HG03066 (cell line): Measurements from ENCODE around the gene GREB1.

ENCODE experiments used
- ATAC-seq: cut with Tn5 transposase; IDR thresholded peaks from one replicate; pipeline ENCODE4 v1.9.1; 2021; ENCODE audit warnings: low read depth; ENCODE audit not compliant: unreplicated experiment

The GREB1 gene

GRCh38 chr2:11628675-11629074, 94.8 kb downstream of the GREB1 start:
- ATAC-seq: no peak

DNA sequence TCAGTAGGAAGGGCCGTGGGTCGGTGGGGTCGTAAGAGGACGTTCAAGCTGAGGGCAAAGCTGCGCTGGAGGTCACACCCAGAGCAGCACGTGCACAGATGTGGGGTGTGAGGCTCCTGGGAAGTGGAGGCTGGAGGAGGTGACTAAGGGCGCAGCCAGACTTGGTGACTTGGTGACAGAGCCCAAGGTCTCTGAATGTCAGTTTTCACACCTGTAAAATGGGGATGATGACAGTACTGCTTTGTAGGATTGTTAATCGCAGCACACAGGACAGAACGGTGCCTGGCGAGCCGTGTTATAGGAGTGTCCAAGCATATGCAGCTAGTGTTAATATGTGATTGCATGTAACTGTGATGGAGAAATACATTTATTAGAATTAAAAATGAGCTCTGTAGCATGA, 95.4 kb downstream of the GREB1 start:
- no peak for ATAC-seq

DNA sequence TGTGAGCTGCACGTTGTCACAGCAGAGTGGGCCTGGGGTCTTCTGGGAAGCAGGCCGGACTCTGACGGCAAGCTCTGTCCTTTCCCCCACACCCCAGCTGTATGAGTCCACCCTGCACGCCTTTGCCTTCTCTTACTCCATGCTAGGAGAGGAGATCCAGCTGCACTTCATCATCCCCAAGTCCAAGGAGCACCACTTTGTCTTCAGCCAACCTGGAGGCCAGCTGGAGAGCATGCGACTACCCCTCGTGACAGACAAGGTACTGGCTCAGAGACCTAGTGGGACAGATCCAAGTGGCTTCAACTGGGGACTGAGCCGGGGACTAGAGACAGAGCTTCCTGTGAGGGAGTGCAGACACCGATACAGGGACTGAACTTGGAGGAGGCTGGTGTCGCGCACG, 96.0 kb downstream of the GREB1 start:
- ATAC-seq: no peak

DNA sequence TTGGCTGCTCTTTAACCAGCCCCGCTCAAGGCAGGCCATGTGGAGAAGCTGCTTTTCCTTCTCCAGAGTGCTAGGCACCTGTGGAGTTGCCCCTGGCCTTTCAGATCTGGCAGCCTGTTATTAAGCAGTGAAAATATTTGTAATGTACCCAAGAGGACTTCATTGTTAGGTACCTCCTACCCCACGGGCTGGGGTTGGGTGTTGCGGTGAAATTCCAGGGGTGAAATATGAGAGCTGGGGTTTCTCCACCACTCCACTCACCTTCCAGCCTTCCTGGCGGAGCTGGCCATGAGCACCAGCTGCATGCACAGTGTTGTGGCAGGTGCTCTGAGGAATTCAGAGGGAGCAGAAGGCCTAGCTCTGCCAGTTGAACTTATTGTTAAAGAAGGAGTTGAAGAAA, 97.0 kb downstream of the GREB1 start:
- no peak for ATAC-seq

- ATAC-seq: no peak
These were observed 97.6 kb downstream of the GREB1 start for GRCh38 chr2:11631462-11631861.

- no peak for ATAC-seq
These were observed 100.2 kb downstream of the GREB1 start for GRCh38 chr2:11633923-11634478.

DNA sequence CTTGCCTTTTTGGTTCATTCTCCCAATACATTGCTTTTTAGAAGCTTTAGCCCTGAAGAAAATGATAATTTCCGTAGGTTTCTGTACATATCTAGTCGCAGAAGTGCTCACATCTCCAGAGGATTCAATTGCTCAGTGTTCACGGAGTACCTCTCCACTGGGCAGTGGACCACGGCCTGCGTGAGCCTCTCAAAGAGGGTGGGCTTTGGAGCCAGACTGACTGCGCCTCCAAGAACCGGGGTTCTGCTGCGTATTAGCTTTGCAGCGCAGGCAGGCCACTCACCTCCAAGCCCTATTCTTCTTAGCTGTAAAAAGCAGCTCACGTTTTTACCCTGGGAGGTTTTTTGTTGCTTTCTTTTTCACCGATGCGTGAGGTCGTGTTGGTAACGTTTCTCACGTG, 100.7 kb downstream of the GREB1 start:
- ATAC-seq: no peak

- ATAC-seq: no peak
These were observed 101.3 kb downstream of the GREB1 start for GRCh38 chr2:11635141-11635540.

DNA sequence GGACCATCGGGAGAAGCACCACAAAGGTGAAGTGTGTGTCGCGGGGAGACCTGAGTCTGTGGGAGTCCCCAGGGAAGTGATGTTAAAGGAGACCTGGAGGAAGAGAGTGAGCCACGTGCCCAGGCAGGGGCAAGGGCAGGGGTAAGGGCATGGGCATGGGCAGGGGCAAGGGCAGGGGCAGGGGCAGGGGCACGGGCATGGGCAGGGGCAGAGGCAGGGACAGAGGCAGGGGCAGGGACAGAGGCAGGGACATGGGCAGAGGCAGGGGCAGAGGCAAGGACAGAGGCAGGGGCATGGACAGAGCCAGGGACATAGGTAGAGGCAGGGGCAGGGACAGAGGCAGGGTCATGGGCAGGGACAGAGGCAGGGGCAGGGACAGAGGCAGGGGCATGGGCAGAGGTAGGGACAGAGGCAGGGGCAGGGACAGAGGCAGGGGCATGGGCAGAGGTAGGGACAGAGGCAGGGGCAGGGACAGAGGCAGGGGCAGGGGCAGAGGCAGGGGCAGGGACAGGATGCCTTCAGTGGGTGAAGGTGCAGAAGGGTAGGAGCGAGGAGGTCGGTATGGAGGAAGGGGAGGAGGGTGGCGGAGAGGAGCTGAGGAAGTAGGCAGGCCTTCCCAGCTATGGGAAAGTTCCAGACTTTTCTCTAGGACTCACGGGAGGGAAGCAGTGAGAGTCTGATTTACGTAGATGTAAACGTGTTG, 102.9 kb downstream of the GREB1 start:
- ATAC-seq: no peak

DNA sequence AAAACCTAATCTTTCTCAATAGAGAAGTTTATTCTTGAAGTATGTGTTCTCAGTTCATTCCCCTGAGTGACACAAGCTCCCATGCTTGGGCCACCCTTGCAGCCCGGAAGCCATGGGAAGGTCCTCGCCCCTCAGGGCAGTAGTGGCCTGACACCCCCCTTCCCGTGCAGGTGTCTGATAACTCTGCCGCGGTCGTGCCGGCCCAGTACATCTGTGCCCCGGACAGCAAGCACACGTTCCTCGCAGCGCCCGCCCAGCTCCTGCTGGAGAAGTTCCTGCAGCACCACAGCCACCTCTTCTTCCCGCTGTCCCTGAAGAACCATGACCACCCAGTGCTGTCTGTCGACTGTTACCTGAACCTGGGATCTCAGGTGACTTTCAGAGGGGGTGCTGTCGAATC, 103.7 kb downstream of the GREB1 start:
- ATAC-seq: no peak

DNA sequence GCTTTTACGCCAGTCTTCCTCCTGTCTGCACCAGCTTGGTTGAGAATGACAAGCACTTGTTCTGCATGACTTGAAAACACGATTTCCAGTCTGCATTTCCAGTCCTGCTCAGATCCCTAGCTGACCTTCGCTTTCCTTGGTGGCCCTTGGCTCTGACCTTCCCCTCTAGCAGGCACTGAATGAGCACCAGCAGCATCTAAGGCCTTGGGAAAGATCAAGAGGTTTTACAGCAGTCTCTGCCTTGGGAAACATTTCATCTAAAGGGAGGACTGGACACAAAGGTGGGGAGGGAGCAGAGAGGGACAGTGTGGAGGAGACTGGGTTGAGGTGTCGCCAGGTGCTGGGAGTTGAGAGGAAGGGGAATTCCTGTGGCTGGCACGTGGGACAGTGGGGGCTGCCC, 105.7 kb downstream of the GREB1 start:
- ATAC-seq: no peak

DNA sequence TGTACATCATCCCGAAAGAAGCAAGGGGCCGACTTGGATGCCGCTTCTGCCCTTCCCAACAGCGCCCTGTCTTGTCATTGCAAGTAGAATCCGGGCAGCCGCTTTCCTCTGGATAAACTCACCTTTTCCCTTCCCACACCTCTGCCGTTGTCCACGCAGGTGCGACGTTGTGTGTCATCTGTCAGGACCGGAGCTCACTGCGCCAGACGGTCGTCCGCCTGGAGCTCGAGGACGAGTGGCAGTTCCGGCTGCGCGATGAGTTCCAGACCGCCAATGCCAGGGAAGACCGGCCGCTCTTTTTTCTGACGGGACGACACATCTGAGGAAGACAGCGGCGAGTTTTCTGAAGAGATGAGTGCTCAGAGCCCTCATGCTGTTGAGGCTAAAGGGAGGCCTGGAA, 106.3 kb downstream of the GREB1 start:
- no peak for ATAC-seq

- no peak for ATAC-seq
These were observed 109.1 kb downstream of the GREB1 start for GRCh38 chr2:11642972-11643371.

GRCh38 chr2:11644293-11644692, 110.4 kb downstream of the GREB1 start:
- ATAC-seq: no peak

DNA sequence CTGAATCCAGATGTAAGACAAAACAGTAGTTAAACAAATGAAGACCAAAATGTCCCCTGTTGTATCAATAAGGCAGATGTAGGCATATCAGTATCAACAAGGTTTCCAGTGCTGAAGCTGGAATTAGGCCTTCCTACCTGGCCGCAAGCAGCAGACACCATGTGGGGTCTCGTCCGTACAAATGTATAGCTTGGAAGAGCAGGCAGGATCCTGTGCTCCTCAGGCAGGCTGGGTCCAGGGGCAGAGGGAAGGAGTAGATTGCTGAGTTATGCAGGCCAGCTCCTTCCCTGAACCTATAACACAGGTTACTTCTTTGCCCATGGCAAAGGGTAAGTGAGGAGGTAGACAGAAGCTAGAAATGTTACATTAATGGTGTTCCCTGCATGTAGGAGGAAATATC, 112.7 kb downstream of the GREB1 start:
- no peak for ATAC-seq

- ATAC-seq: no peak
These were observed 114.2 kb downstream of the GREB1 start for GRCh38 chr2:11647834-11648600.

DNA sequence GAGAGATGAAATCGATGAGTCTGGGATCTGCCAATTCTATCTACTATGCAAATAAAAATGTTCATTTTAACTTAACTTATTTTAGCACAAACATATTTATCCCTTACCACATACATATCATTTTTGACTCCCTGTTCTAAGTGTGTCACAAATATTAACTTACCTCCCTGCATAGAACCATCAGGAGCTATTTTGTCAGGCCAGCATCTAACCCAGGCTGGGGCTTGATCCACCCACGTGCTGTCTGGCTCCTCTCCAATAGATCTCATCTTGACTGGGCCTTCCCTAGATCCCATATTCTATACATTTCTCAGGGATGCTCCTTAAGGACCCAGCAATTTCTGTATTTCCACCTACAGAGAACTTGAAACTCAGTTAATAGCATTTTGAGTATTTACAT, 115.2 kb downstream of the GREB1 start:
- no peak for ATAC-seq

GRCh38 chr2:11651856-11652548, 118.2 kb downstream of the GREB1 start:
- ATAC-seq: no peak

GRCh38 chr2:11652553-11652952, 118.7 kb downstream of the GREB1 start:
- ATAC-seq: no peak

GRCh38 chr2:11655495-11655894, 121.7 kb downstream of the GREB1 start:
- ATAC-seq: no peak

GRCh38 chr2:11656252-11656651, 122.4 kb downstream of the GREB1 start:
- no peak for ATAC-seq
